MV-4-11 (cell line): ENCODE data around the gene NBPF3.
A peak's percentile ranks its signal among the peaks of the same experiment; 100 is the strongest.
"Not testable (repeated sequence)": the region's sequence is repeated elsewhere in the genome, so short reads cannot be mapped to it uniquely, and the experiment has no call there.

Experiments
- DNase-seq: peaks from one replicate; lab custom pipeline; 2025; lab: John Stamatoyannopoulos, UW

NBPF3 gene

GRCh38 chr1:21519486-21520070, 79.6 kb downstream of the NBPF3 start:
- DNase-seq: not testable (repeated sequence)

GRCh38 chr1:21520899-21521716, 81.2 kb downstream of the NBPF3 start:
- peak; percentile 82 for DNase-seq

GRCh38 chr1:21521717-21522060, 81.8 kb downstream of the NBPF3 start:
- DNase-seq: no peak

- no peak for DNase-seq
Measured at GRCh38 chr1:21522525-21523038, 82.6 kb downstream of the NBPF3 start.

GRCh38 chr1:21523297-21523813, 83.4 kb downstream of the NBPF3 start:
- no peak for DNase-seq

- no peak for DNase-seq
Measured at GRCh38 chr1:21524220-21524619, 84.3 kb downstream of the NBPF3 start.

GRCh38 chr1:21524686-21525339, 84.9 kb downstream of the NBPF3 start:
- peak; percentile 59 for DNase-seq

- no peak for DNase-seq
Measured at GRCh38 chr1:21525340-21525717, 85.4 kb downstream of the NBPF3 start.

- DNase-seq: no peak
Measured at GRCh38 chr1:21526441-21526840, 86.5 kb downstream of the NBPF3 start.

- no peak for DNase-seq
Measured at GRCh38 chr1:21530368-21531016, 90.6 kb downstream of the NBPF3 start.

- no peak for DNase-seq
Measured at GRCh38 chr1:21531241-21531640, 91.3 kb downstream of the NBPF3 start.

GRCh38 chr1:21532496-21532895, 92.6 kb downstream of the NBPF3 start:
- DNase-seq: no peak

GRCh38 chr1:21532992-21533534, 93.1 kb downstream of the NBPF3 start:
- no peak for DNase-seq

- DNase-seq: no peak
Measured at GRCh38 chr1:21534146-21534545, 94.2 kb downstream of the NBPF3 start.
